Endothelial cell of umbilical vein (primary cell): ENCODE measurements around the gene GTSE1. TPM values are rescaled to one million over a fixed set of nuclear protein-coding genes. Genes with fewer than 3 reads are reported as not detected.

Source experiments
- BruUV-seq: library from RNA; stranded (reverse); fragments of 400-500 nt; replicated peaks from 2 replicates; lab custom pipeline; 2021; lab: Mats Ljungman, UMichigan
- CTCF ChIA-PET: fragments of 300-600, 350-600 bp; sonication (Branson Sonifier 250); formaldehyde crosslinking; loops from one replicate; lab custom pipeline; 2021; ENCODE audit warnings: antibody characterized with exemption, inconsistent platforms; lab: Charles Lee
- POLR2A ChIA-PET: fragments of 300-600, 350-600 bp; sonication (Branson Sonifier 250); formaldehyde crosslinking; loops from one replicate; lab custom pipeline; 2021; ENCODE audit warnings: antibody characterized with exemption, inconsistent platforms; lab: Charles Lee
- DNase-seq: peaks from one replicate; pipeline ENCODE4 v3.0.0-alpha.2; 2011; ENCODE audit warnings: low read depth, low spot score
- FAIRE-seq: peaks from 2 replicates; lab custom pipeline; 2011; peaks lifted over from hg19 to GRCh38; lab: Jason Lieb, UNC
- H2AFZ ChIP-seq: 2 replicates; pipeline ENCODE4 v1.6.0; 2012; ENCODE audit warnings: low read depth, low read length, control low read depth, inconsistent platforms
- H3K27ac ChIP-seq: 2 replicates; pipeline ENCODE4 v1.5.1; 2011; ENCODE audit warnings: low read depth, mild to moderate bottlenecking, control low read depth, low read length, moderate library complexity; ENCODE audit not compliant: insufficient read depth
- H3K27me3 ChIP-seq, 2 experiments: 2 replicates each; pipeline versions ENCODE4 v1.6.0 to v1.6.1; 2011; ENCODE audit warnings: low read length in 2 of 2, mixed read lengths in 1 of 2; ENCODE audit not compliant: control insufficient read depth in 2 of 2, insufficient read depth in 2 of 2
- H3K36me3 ChIP-seq, 2 experiments: 2 replicates in 1 of 2; 3 replicates in 1 of 2; pipeline ENCODE4 v1.5.1; 2011; ENCODE audit warnings: low read length in 2 of 2, mild to moderate bottlenecking in 1 of 2, moderate library complexity in 1 of 2; ENCODE audit not compliant: control insufficient read depth in 2 of 2, insufficient read depth in 2 of 2; ENCODE audit errors: extremely low read depth in 1 of 2
- H3K4me1 ChIP-seq: 3 replicates; pipeline ENCODE4 v1.5.1; 2011; ENCODE audit warnings: mild to moderate bottlenecking, low read length; ENCODE audit not compliant: control insufficient read depth, insufficient read depth; ENCODE audit errors: extremely low read depth
- H3K4me2 ChIP-seq: 2 replicates; pipeline ENCODE4 v1.6.1; 2011; ENCODE audit warnings: low read length, control low read depth, mixed read lengths; ENCODE audit not compliant: insufficient read depth
- H3K4me3 ChIP-seq, 3 experiments: fragments of 200-600 bp in 1 of 3; sonication (generic), shearing (Covaris generic) in 1 of 3; replicated peaks in 1 of 3; 2 replicates each; pipeline ENCODE4 v1.5.1; 2011 to 2016; ENCODE audit warnings: control low read depth in 3 of 3, low read length in 3 of 3, mild to moderate bottlenecking in 2 of 3, inconsistent platforms in 1 of 3, low read depth in 1 of 3, moderate library complexity in 1 of 3; ENCODE audit not compliant: insufficient read depth in 1 of 3
- H3K79me2 ChIP-seq: 2 replicates; pipeline ENCODE4 v1.6.0; 2012; ENCODE audit warnings: low read length, inconsistent platforms; ENCODE audit not compliant: control insufficient read depth, insufficient read depth
- H3K9ac ChIP-seq: replicated peaks from 2 replicates; pipeline ENCODE3; 2011; ENCODE audit warnings: low read length, control low read depth; ENCODE audit not compliant: insufficient read depth; ENCODE audit errors: extremely low read depth
- H3K9me1 ChIP-seq: replicated peaks from 3 replicates; pipeline ENCODE4 v1.6.0; 2011; ENCODE audit warnings: mild to moderate bottlenecking, low read length; ENCODE audit not compliant: control insufficient read depth, insufficient read depth; ENCODE audit errors: extremely low read depth
- H3K9me3 ChIP-seq: replicated peaks from 2 replicates; pipeline ENCODE4 v1.5.1; 2012; ENCODE audit warnings: low read length, inconsistent platforms; ENCODE audit not compliant: control insufficient read depth, insufficient read depth
- H4K20me1 ChIP-seq: replicated peaks from 2 replicates; pipeline ENCODE3; 2011; ENCODE audit warnings: mild to moderate bottlenecking, low read length; ENCODE audit not compliant: control insufficient read depth, insufficient read depth; ENCODE audit errors: extremely low read depth
- EZH2 ChIP-seq: IDR thresholded peaks from 2 replicates; pipeline ENCODE4 v1.6.1; 2012; ENCODE audit warnings: borderline replicate concordance, low read depth, mild to moderate bottlenecking, moderate library complexity, low read length, inconsistent platforms; ENCODE audit not compliant: severe bottlenecking
- FOS ChIP-seq: IDR thresholded peaks from 2 replicates; pipeline ENCODE4 v1.6.1; 2011; ENCODE audit warnings: mild to moderate bottlenecking, low read length, moderate library complexity, borderline replicate concordance; ENCODE audit not compliant: insufficient read depth
- GATA2 ChIP-seq: IDR thresholded peaks from 2 replicates; pipeline ENCODE4 v1.7.0; 2011; ENCODE audit warnings: low read depth, mild to moderate bottlenecking, moderate library complexity, mixed read lengths, low read length; ENCODE audit not compliant: insufficient read length, insufficient read depth
- JUN ChIP-seq: IDR thresholded peaks from 2 replicates; pipeline ENCODE4 v1.6.1; 2011; ENCODE audit warnings: borderline replicate concordance, low read depth; ENCODE audit not compliant: insufficient read length, insufficient read depth
- MYC ChIP-seq: IDR thresholded peaks from one replicate; pipeline ENCODE4 v1.6.1; 2011; ENCODE audit warnings: mild to moderate bottlenecking, low read depth, low read length
- POLR2A ChIP-seq: IDR thresholded peaks from 2 replicates; pipeline ENCODE4 v1.6.1; 2012; ENCODE audit warnings: low read depth, mild to moderate bottlenecking, control low read depth, low read length
- POLR2AphosphoS5 ChIP-seq: IDR thresholded peaks from 2 replicates; pipeline ENCODE4 v1.6.1; 2012; ENCODE audit warnings: low read depth, mild to moderate bottlenecking, control low read depth, low read length, moderate library complexity; ENCODE audit not compliant: insufficient read depth
- dilution Hi-C: fragments of 300-500 bp; cut with MboI; formaldehyde crosslinking; loops from one replicate; pipeline ENCODE4 v1.15.0; 2019; ENCODE audit warnings: low sequenced_read_pairs; ENCODE audit not compliant: extremely low pct_ligation_motif_present
- intact Hi-C: fragments of 100-400 bp; cut with micrococcal nuclease; formaldehyde crosslinking; loops from one replicate; pipeline ENCODE4 v1.10.0; 2022
- polyA plus RNA-seq, 4 experiments: library from polyadenylated mRNA; depleted of rRNA in 3 of 4; stranded (reverse) in 3 of 4; unstranded in 1 of 4; fragments of >200 nt; gene quantifications; 2 replicates each; pipeline versions ENCODE4 v1.2.1 to v1.2.3, GENCODE V29; 2011 to 2012; ENCODE audit warnings: missing spikeins in 1 of 4
- total RNA-seq: library from RNA; stranded (reverse); gene quantifications from 2 replicates; pipeline ENCODE4 v1.2.3, GENCODE V29; 2021
- TF ChIP-seq, protein P1 (sequence below), 2 donors: IDR thresholded peaks; 1 replicate in 1 of 2; 2 replicates in 1 of 2; pipeline ENCODE4 v1.5.1; 2011; ENCODE audit warnings: low read length in 2 of 2, mild to moderate bottlenecking in 2 of 2, moderate library complexity in 2 of 2, control low read depth in 1 of 2, inconsistent platforms in 1 of 2, low read depth in 1 of 2; ENCODE audit not compliant: insufficient read depth in 1 of 2; ENCODE audit errors: extremely low read depth in 1 of 2
- TF ChIP-seq, protein P2 (sequence below): IDR thresholded peaks from 2 replicates; pipeline ENCODE4 v1.6.1; 2011; ENCODE audit not compliant: insufficient read depth, insufficient read length

Gene GTSE1
- total and polyA plus RNA-seq, 2 donors (not counting 3 experiments of a cell fraction or from before 2014, with no cell fraction given): 25.9 to 57.2 TPM

DNA sequence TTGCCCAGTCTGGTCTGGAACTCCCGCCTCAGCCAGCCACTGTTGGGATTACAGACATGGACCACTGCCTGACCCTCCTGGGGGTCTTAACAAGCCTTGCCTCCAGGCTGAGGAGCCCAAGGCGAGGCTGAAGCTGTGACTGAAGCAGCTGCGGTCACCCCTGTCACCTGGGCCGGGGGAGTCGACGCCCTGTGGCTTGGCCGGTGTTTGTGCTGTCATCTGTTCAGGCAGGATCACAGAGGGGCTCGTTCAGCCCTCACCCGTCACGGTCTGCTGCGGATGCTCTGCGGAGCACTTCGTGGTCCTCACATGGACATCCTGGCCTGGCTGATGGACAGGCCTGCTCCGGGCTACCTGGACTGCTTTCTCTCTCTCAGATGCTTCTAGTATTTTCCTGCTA is 62.7 kb downstream of the GTSE1 start:
- CTCF ChIA-PET: interaction anchor here (1.2 to 6.0 kb wide), 2 partner anchors 9 to 183 kb away, joined by 3 to 43 read pairs; no protein-coding TSS in a partner anchor
- POLR2A ChIA-PET: interaction anchor here (1.1 kb wide), 1 partner anchor 9 kb away, joined by 3 read pairs; no protein-coding TSS in a partner anchor

More for the DNA sequence above, 62.7 kb downstream of the GTSE1 start:
- Histone ChIP-seq H3K4me3 (no peak overlapping the region), H3K4me2 (no peak overlapping the region), H3K9me1 (no peaks in the 10 kb centered on the region), H3K27ac (no peak overlapping the region), H2AFZ (no peak overlapping the region), H3K27me3 (no peaks in the 10 kb centered on the region), H4K20me1 (no peaks in the 10 kb centered on the region), H3K9me3 (no peaks in the 10 kb centered on the region), H3K79me2 (no peaks in the 10 kb centered on the region), H3K9ac (no peak overlapping the region), H3K4me1 (no peaks in the 10 kb centered on the region), H3K36me3 (peaks cover 3 to 6% of the 10 kb centered on the region in 2 experiments)
- intact Hi-C loops (no loop called here), dilution Hi-C loops (no loop called here)
- TF ChIP-seq, protein P1, sequence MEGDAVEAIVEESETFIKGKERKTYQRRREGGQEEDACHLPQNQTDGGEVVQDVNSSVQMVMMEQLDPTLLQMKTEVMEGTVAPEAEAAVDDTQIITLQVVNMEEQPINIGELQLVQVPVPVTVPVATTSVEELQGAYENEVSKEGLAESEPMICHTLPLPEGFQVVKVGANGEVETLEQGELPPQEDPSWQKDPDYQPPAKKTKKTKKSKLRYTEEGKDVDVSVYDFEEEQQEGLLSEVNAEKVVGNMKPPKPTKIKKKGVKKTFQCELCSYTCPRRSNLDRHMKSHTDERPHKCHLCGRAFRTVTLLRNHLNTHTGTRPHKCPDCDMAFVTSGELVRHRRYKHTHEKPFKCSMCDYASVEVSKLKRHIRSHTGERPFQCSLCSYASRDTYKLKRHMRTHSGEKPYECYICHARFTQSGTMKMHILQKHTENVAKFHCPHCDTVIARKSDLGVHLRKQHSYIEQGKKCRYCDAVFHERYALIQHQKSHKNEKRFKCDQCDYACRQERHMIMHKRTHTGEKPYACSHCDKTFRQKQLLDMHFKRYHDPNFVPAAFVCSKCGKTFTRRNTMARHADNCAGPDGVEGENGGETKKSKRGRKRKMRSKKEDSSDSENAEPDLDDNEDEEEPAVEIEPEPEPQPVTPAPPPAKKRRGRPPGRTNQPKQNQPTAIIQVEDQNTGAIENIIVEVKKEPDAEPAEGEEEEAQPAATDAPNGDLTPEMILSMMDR (IDR thresholded peaks at IDR 0.05; ENCODE audit: extremely low read depth in 1 of 2, insufficient read depth in 1 of 2, low read depth in 1 of 2, low read length in 2 of 2): no peak
- TF ChIP-seq FOS: no peak
- no peak for TF ChIP-seq POLR2AphosphoS5
- TF ChIP-seq, protein P2, sequence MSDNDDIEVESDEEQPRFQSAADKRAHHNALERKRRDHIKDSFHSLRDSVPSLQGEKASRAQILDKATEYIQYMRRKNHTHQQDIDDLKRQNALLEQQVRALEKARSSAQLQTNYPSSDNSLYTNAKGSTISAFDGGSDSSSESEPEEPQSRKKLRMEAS: no peak
- no peak for TF ChIP-seq MYC
- no peak for TF ChIP-seq JUN
- no peak for TF ChIP-seq POLR2A
- no peak for TF ChIP-seq EZH2
- no peak for TF ChIP-seq GATA2
- FAIRE-seq: no peak
- BruUV-seq: no TSS peak
- DNase-seq: no peak
